CD4-positive, alpha-beta T cell treated with Interleukin-6 for 4 hours (primary cell): ENCODE data around the gene LRRC73.
"Not testable (repeated sequence)": the region's sequence is repeated elsewhere in the genome, so short reads cannot be mapped to it uniquely, and the experiment has no call there.

Experiments
- DNase-seq: peaks from one replicate; pipeline ENCODE4 v3.0.0-alpha.2; 2020; ENCODE audit warnings: mixed read lengths

The LRRC73 gene

GRCh38 chr6:43509984-43510826 is at the start of gene LRRC73:
TSS of gene LRRC73 (minus strand) at chr6:43510346. CDS start at chr6:43509785, 561 bp downstream.
- DNase-seq = peak; percentile 81

GRCh38 chr6:43559328-43559727 is 49.2 kb upstream of the LRRC73 start:
- no peak for DNase-seq

GRCh38 chr6:43557620-43558019 is 47.5 kb upstream of the LRRC73 start:
- DNase-seq = not testable (repeated sequence)

GRCh38 chr6:43547222-43547621 is 37.1 kb upstream of the LRRC73 start:
- no peak for DNase-seq

- DNase-seq = no peak
These were observed 34.3 kb upstream of the LRRC73 start for GRCh38 chr6:43544461-43544860.

- no peak for DNase-seq
These were observed 31.8 kb upstream of the LRRC73 start for GRCh38 chr6:43541774-43542471.

- DNase-seq = no peak
These were observed 30.4 kb upstream of the LRRC73 start for GRCh38 chr6:43540507-43540906.

GRCh38 chr6:43539409-43539808 is 29.3 kb upstream of the LRRC73 start:
- DNase-seq = not testable (repeated sequence)

- not testable (repeated sequence) for DNase-seq
These were observed 28.8 kb upstream of the LRRC73 start for GRCh38 chr6:43538986-43539385.

- no peak for DNase-seq
These were observed 22.1 kb upstream of the LRRC73 start for GRCh38 chr6:43532201-43532600.

- DNase-seq = no peak
These were observed 14.4 kb upstream of the LRRC73 start for GRCh38 chr6:43524483-43524961.

- DNase-seq = no peak
These were observed 13.1 kb upstream of the LRRC73 start for GRCh38 chr6:43523284-43523683.

GRCh38 chr6:43522547-43523261 is 12.6 kb upstream of the LRRC73 start:
- DNase-seq = no peak

- DNase-seq = no peak
These were observed 11.7 kb upstream of the LRRC73 start for GRCh38 chr6:43521836-43522235.

- DNase-seq = no peak
These were observed 10.0 kb upstream of the LRRC73 start for GRCh38 chr6:43520097-43520496.

GRCh38 chr6:43517505-43518357 is 7.6 kb upstream of the LRRC73 start:
- no peak for DNase-seq

- DNase-seq = peak; percentile 97
These were observed 6.8 kb upstream of the LRRC73 start, which contains the start of the genes POLR1C and YIPF3 for GRCh38 chr6:43516697-43517504. TSS of gene POLR1C (plus strand) at chr6:43517089. CDS start at chr6:43517110, 21 bp downstream. TSS of gene YIPF3 (minus strand) at chr6:43516926. CDS start at chr6:43516807, 119 bp downstream.

- no peak for DNase-seq
These were observed 6.2 kb upstream of the LRRC73 start for GRCh38 chr6:43516367-43516696.

GRCh38 chr6:43515808-43516207 is 5.7 kb upstream of the LRRC73 start:
- DNase-seq = no peak

GRCh38 chr6:43511824-43512415 is 1.8 kb upstream of the LRRC73 start:
- DNase-seq = no peak

- no peak for DNase-seq
These were observed 649 bp upstream of the LRRC73 start for GRCh38 chr6:43510827-43511163.
